Fibroblast of mammary gland (primary cell): ENCODE results near the gene POU2AF1.
A peak's percentile ranks its signal among the peaks of the same experiment; 100 is the strongest.

Experiments used
- DNase-seq: peaks from one replicate; pipeline ENCODE4 v3.0.0-alpha.2; 2010; ENCODE audit warnings: low read depth
- H3K4me3 ChIP-seq: 2 replicates; pipeline ENCODE4 v1.5.1; 2011; ENCODE audit warnings: low read depth, mild to moderate bottlenecking, low read length, moderate library complexity; ENCODE audit not compliant: control insufficient read depth
- CTCF ChIP-seq: conservative IDR thresholded peaks from 2 replicates; pipeline ENCODE4 v1.5.1; 2011; ENCODE audit warnings: low read depth, low read length, inconsistent platforms; ENCODE audit not compliant: control insufficient read depth, insufficient read depth

POU2AF1 gene

GRCh38 chr11:111348147-111348546, 30.9 kb downstream of the POU2AF1 start:
- DNase-seq = no peak
- no peak for TF ChIP-seq CTCF
- no peak overlapping the region for H3K4me3 ChIP-seq

- no peak overlapping the region for H3K4me3 ChIP-seq
- TF ChIP-seq CTCF = no peak
- peak; percentile 93 for DNase-seq
Observed at GRCh38 chr11:111347723-111348115, 31.4 kb downstream of the POU2AF1 start.

- no peak for TF ChIP-seq CTCF
- no peak overlapping the region for H3K4me3 ChIP-seq
- DNase-seq = peak; percentile 83
Observed at GRCh38 chr11:111347002-111347722, 31.9 kb downstream of the POU2AF1 start.

GRCh38 chr11:111344032-111344431, 35.0 kb downstream of the POU2AF1 start:
- TF ChIP-seq CTCF = no peak
- peak; percentile 96 for DNase-seq
- H3K4me3 ChIP-seq = no peak overlapping the region

GRCh38 chr11:111342329-111342728, 36.7 kb downstream of the POU2AF1 start:
- H3K4me3 ChIP-seq = no peak overlapping the region
- DNase-seq = no peak
- TF ChIP-seq CTCF = no peak

GRCh38 chr11:111339758-111340388, 39.2 kb downstream of the POU2AF1 start:
- no peak overlapping the region for H3K4me3 ChIP-seq
- no peak for TF ChIP-seq CTCF
- DNase-seq = no peak
